Activated CD8-positive, alpha-beta T cell treated with anti-CD3 and anti-CD28 coated beads, Interleukin-2, amount 10 ng/mL, durations not matched to agents 7 days and 5 days (primary cell): Measurements from ENCODE around the gene RRBP1. TPM values are rescaled to one million over a fixed set of nuclear protein-coding genes. Genes with fewer than 3 reads are reported as not detected.
A peak's percentile ranks its signal among the peaks of the same experiment; 100 is the strongest.

Experiments
- ATAC-seq: fragments of 150-1000 bp; cut with Tn5 transposase; one replicate; pipeline ENCODE4 v1.10.0; 2021; ENCODE audit warnings: moderate library complexity
- CTCF ChIA-PET: fragments of 350-600 bp; sonication (Branson Sonifier 250); formaldehyde crosslinking; loops from one replicate; lab custom pipeline; 2021; ENCODE audit warnings: antibody characterized with exemption; lab: Charles Lee
- POLR2A ChIA-PET: fragments of 350-600 bp; sonication (Branson Sonifier 250); formaldehyde crosslinking; loops from one replicate; lab custom pipeline; 2021; ENCODE audit warnings: antibody characterized with exemption; lab: Charles Lee
- DNase-seq: peaks from one replicate; pipeline ENCODE4 v3.0.0-alpha.2; 2020
- H3K27ac Mint-ChIP-seq: one replicate; pipeline ENCODE4 v1.8.0; 2021; ENCODE audit warnings: mild to moderate bottlenecking, mixed read lengths
- H3K27me3 Mint-ChIP-seq: one replicate; pipeline ENCODE4 v1.8.0; 2021; ENCODE audit warnings: low read depth, mixed read lengths
- H3K36me3 Mint-ChIP-seq: one replicate; pipeline ENCODE4 v1.8.0; 2021; ENCODE audit warnings: low read depth, mixed read lengths
- H3K4me1 Mint-ChIP-seq: one replicate; pipeline ENCODE4 v1.8.0; 2021; ENCODE audit warnings: low read depth, mixed read lengths
- H3K4me3 Mint-ChIP-seq: one replicate; pipeline ENCODE4 v1.8.0; 2021; ENCODE audit warnings: mild to moderate bottlenecking, mixed read lengths
- H3K9me3 Mint-ChIP-seq: one replicate; pipeline ENCODE4 v1.8.0; 2022; ENCODE audit warnings: mixed read lengths; ENCODE audit not compliant: insufficient read depth
- total RNA-seq, 2 experiments: library from RNA; stranded (reverse); gene quantifications; one replicate each; pipeline ENCODE4 v1.2.3, GENCODE V29; 2021

Gene RRBP1
- total RNA-seq, 2 experiments from 2014 or later = 64.3 to 66.7 TPM

- Mint-ChIP-seq H3K9me3 (no peaks in the 10 kb centered on the region), H3K36me3 (no peaks in the 10 kb centered on the region), H3K27ac (no peak overlapping the region), H3K27me3 (peaks cover 66% of the 10 kb centered on the region), H3K4me3 (no peak overlapping the region), H3K4me1 (no peaks in the 10 kb centered on the region)
- POLR2A ChIA-PET = no interaction called here
- CTCF ChIA-PET = no interaction called here
- ATAC-seq = no peak
- no peak for DNase-seq
These were observed 6.9 kb upstream of the RRBP1 start for GRCh38 chr20:17688965-17689364.

GRCh38 chr20:17687800-17688199, 5.8 kb upstream of the RRBP1 start:
- CTCF ChIA-PET = interaction anchor here (1.0 kb wide), 1 partner anchor 182 kb away, joined by 3 read pairs; no protein-coding TSS in a partner anchor

GRCh38 chr20:17685168-17685567, 3.1 kb upstream of the RRBP1 start:
- H3K4me3 Mint-ChIP-seq = no peak overlapping the region
- no peak overlapping the region for H3K27ac Mint-ChIP-seq
- H3K9me3 Mint-ChIP-seq = no peaks in the 10 kb centered on the region
- H3K36me3 Mint-ChIP-seq = peaks cover 3% of the 10 kb centered on the region
- peaks cover 8% of the 10 kb centered on the region for H3K4me1 Mint-ChIP-seq
- POLR2A ChIA-PET = no interaction called here
- CTCF ChIA-PET = no interaction called here
- no peak for DNase-seq
- peaks cover 47% of the 10 kb centered on the region for H3K27me3 Mint-ChIP-seq
- no peak for ATAC-seq

More at GRCh38 chr20:17687800-17688199, 5.8 kb upstream of the RRBP1 start:
- Mint-ChIP-seq H3K36me3 (no peaks in the 10 kb centered on the region), H3K9me3 (no peaks in the 10 kb centered on the region), H3K27ac (no peak overlapping the region), H3K27me3 (peaks cover 64% of the 10 kb centered on the region), H3K4me1 (peaks cover 2% of the 10 kb centered on the region), H3K4me3 (no peak overlapping the region)
- POLR2A ChIA-PET = no interaction called here
- DNase-seq = no peak
- ATAC-seq = no peak

GRCh38 chr20:17684077-17684888, 2.2 kb upstream of the RRBP1 start:
- Mint-ChIP-seq H3K4me1 (peaks cover 17% of the 10 kb centered on the region), H3K36me3 (peaks cover 12% of the 10 kb centered on the region), H3K27ac (no peak overlapping the region), H3K27me3 (peaks cover 41% of the 10 kb centered on the region), H3K9me3 (no peaks in the 10 kb centered on the region), H3K4me3 (no peak overlapping the region)
- DNase-seq = no peak
- POLR2A ChIA-PET = no interaction called here
- CTCF ChIA-PET = interaction anchor here (2.1 to 4.7 kb wide), 4 partner anchors 17 to 255 kb away, joined by 7 to 64 read pairs (median 36); partner anchors contain the start of gene BFSP1
- no peak for ATAC-seq

GRCh38 chr20:17683218-17684076, 1.4 kb upstream of the RRBP1 start:
- H3K9me3 Mint-ChIP-seq = no peaks in the 10 kb centered on the region
- no peak overlapping the region for H3K4me3 Mint-ChIP-seq
- ATAC-seq = no peak
- POLR2A ChIA-PET = interaction anchor here (0.9 to 2.1 kb wide), 7 partner anchors 11 to 286 kb away, joined by 3 to 14 read pairs (median 5); partner anchors contain the start of gene DSTN
- peaks cover 38% of the 10 kb centered on the region for H3K27me3 Mint-ChIP-seq
- H3K4me1 Mint-ChIP-seq = peaks cover 24% of the 10 kb centered on the region
- H3K27ac Mint-ChIP-seq = no peak overlapping the region
- no peak for DNase-seq
- peaks cover 17% of the 10 kb centered on the region for H3K36me3 Mint-ChIP-seq
- CTCF ChIA-PET = interaction anchor here (0.9 to 4.7 kb wide), 38 partner anchors 9 to 310 kb away, joined by 3 to 64 read pairs (median 6); partner anchors contain the start of genes BFSP1, DSTN and MGME1

GRCh38 chr20:17682889-17683198, 802 bp upstream of the RRBP1 start:
- CTCF ChIA-PET = interaction anchor here (0.8 to 4.7 kb wide), 50 partner anchors 9 to 311 kb away, joined by 3 to 64 read pairs (median 5); partner anchors contain the start of genes BANF2, BFSP1, DSTN and MGME1
- H3K9me3 Mint-ChIP-seq = no peaks in the 10 kb centered on the region
- peaks cover 35% of the 10 kb centered on the region for H3K27me3 Mint-ChIP-seq
- peaks cover 30% of the 10 kb centered on the region for H3K4me1 Mint-ChIP-seq
- H3K4me3 Mint-ChIP-seq = peak overlapping the region; percentile 77
- DNase-seq (no peak), ATAC-seq (no peak)
- H3K36me3 Mint-ChIP-seq = peaks cover 22% of the 10 kb centered on the region
- POLR2A ChIA-PET = interaction anchor here (0.9 to 2.1 kb wide), 9 partner anchors 9 to 287 kb away, joined by 3 to 14 read pairs (median 3); partner anchors contain the start of gene DSTN
- H3K27ac Mint-ChIP-seq = peak overlapping the region; percentile 81

- POLR2A ChIA-PET = interaction anchor here (0.7 to 2.1 kb wide), 7 partner anchors 9 to 288 kb away, joined by 3 to 14 read pairs (median 4); partner anchors contain the start of genes BFSP1 and DSTN
- CTCF ChIA-PET = interaction anchor here (0.6 to 4.7 kb wide), 44 partner anchors 8 to 595 kb away, joined by 3 to 64 read pairs (median 5); partner anchors contain the start of genes BANF2, BFSP1, DSTN and MGME1
These were observed 328 bp downstream of the RRBP1 start for GRCh38 chr20:17681726-17682102.

GRCh38 chr20:17680836-17681725, 961 bp downstream of the RRBP1 start:
- POLR2A ChIA-PET = interaction anchor here (0.7 to 2.1 kb wide), 5 partner anchors 9 to 214 kb away, joined by 3 to 14 read pairs (median 4); partner anchors contain the start of genes BFSP1 and DSTN
- CTCF ChIA-PET = interaction anchor here (0.6 to 4.7 kb wide), 25 partner anchors 12 to 312 kb away, joined by 3 to 64 read pairs (median 6); partner anchors contain the start of gene DSTN

More at GRCh38 chr20:17681726-17682102, 328 bp downstream of the RRBP1 start:
- peak overlapping the region; percentile 77 for H3K4me3 Mint-ChIP-seq
- H3K27ac Mint-ChIP-seq = peak overlapping the region; percentile 88
- H3K9me3 Mint-ChIP-seq = no peaks in the 10 kb centered on the region
- DNase-seq = no peak
- H3K27me3 Mint-ChIP-seq = peaks cover 24% of the 10 kb centered on the region
- H3K4me1 Mint-ChIP-seq = peaks cover 32% of the 10 kb centered on the region
- ATAC-seq = peak; percentile 7
- peaks cover 23% of the 10 kb centered on the region for H3K36me3 Mint-ChIP-seq

GRCh38 chr20:17679941-17680835, 1.9 kb downstream of the RRBP1 start:
- no peak for DNase-seq
- Mint-ChIP-seq H3K27ac (peak overlapping the region; percentile 81), H3K4me3 (peak overlapping the region; percentile 78), H3K4me1 (peaks cover 37% of the 10 kb centered on the region), H3K9me3 (no peaks in the 10 kb centered on the region), H3K36me3 (peaks cover 33% of the 10 kb centered on the region), H3K27me3 (peaks cover 13% of the 10 kb centered on the region)
- ChIA-PET POLR2A (no interaction called here), CTCF (interaction anchor here (0.7 to 4.7 kb wide), 9 partner anchors 14 to 313 kb away, joined by 3 to 64 read pairs (median 5); no protein-coding TSS in a partner anchor)
- ATAC-seq = no peak

More at GRCh38 chr20:17680836-17681725, 961 bp downstream of the RRBP1 start:
- Mint-ChIP-seq H3K36me3 (peaks cover 27% of the 10 kb centered on the region), H3K27me3 (peaks cover 19% of the 10 kb centered on the region), H3K9me3 (no peaks in the 10 kb centered on the region), H3K27ac (peak overlapping the region; percentile 81), H3K4me1 (peaks cover 35% of the 10 kb centered on the region), H3K4me3 (peak overlapping the region; percentile 78)
- DNase-seq = peak; percentile 79
- peak; percentile 42 for ATAC-seq

- H3K27me3 Mint-ChIP-seq = peaks cover 2% of the 10 kb centered on the region
- no peak overlapping the region for H3K4me3 Mint-ChIP-seq
- peaks cover 34% of the 10 kb centered on the region for H3K36me3 Mint-ChIP-seq
- no peak overlapping the region for H3K27ac Mint-ChIP-seq
- ChIA-PET POLR2A (no interaction called here), CTCF (interaction anchor here (1.0 to 3.7 kb wide), 3 partner anchors 12 to 220 kb away, joined by 3 to 16 read pairs (median 3); no protein-coding TSS in a partner anchor)
- no peak for DNase-seq
- ATAC-seq = no peak
- peaks cover 38% of the 10 kb centered on the region for H3K4me1 Mint-ChIP-seq
- H3K9me3 Mint-ChIP-seq = no peaks in the 10 kb centered on the region
These were observed 3.2 kb downstream of the RRBP1 start for GRCh38 chr20:17678886-17679285.
